ENCODE data around the gene TMEM86B. TPM values are rescaled to one million over a fixed set of nuclear protein-coding genes. Genes with fewer than 3 reads are reported as not detected.
A peak's percentile ranks its signal among the peaks of the same experiment; 100 is the strongest.

Gene TMEM86B
- total and polyA plus RNA-seq, 12 donors = 0.20 to 47.8 (median 4.3) TPM

DNA sequence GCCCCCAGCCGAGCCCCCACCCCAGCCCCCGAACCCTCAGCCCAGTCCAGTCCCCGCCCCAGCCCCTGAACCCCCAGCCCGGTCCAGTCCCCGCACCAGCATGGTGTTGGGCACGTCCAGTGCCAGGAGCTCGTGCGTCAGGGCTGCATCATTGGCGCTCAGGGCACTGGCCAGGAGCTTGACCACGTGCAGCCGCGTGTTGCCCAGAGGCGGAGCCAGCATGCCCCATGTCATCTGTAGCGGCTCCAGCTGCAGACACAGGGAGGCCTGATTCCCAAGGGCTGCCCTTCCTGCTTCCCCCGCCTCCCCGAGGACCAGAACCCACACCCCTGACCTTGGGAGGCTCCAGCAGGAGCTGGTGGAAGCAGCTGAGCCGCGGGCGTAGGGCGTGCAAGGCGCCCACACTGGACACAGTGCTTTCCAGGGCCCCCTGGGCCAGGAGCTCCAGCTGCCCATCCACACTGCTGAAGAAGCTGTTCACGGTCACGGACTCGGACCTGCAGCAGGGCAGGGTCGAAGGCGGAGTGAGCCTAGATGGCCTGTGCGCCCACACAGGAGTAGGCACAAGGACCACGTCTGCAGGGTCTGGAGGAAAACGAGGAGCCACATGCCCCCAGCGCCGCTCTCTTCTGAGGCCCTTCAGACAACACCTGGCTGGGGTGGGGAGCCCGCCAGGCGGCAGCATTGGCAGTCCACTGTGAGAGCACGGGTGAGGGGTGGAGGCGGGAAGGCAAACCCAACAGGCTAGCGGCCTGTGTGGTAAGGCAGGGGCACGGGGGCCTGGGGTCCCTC lies 12.8 kb upstream of the TMEM86B start:
- peak; percentile 89 to 98 (median 95) for DNase-seq
- intact Hi-C loops (cut with DNase I) = no loop called here
- Histone ChIP-seq H3K4me3 (no peak overlapping the region), H3K9me3 (replicated peaks in 1 of 3) (no peaks in the 10 kb centered on the region), H3K27me3 (no peaks in the 10 kb centered on the region), H3K27ac (peak overlapping the region in 4 of 5 donors; percentile 1 to 81 (median 39)), H3K4me1 (replicated peaks in 1 of 2) (no peaks in the 10 kb centered on the region), H3K36me3 (replicated peaks in 1 of 2) (peaks cover 0 to 96% of the 10 kb centered on the region in 2 donors)
- WGBS, 4 donors = 53 to 67% (median 59%) methylated on average over 3 to 37 of the region's 37 CpGs
- TF ChIP-seq POLR2A (IDR thresholded peaks at IDR 0.05) = peak in 1 of 2 donors; percentile 67
- TF ChIP-seq, protein P1, sequence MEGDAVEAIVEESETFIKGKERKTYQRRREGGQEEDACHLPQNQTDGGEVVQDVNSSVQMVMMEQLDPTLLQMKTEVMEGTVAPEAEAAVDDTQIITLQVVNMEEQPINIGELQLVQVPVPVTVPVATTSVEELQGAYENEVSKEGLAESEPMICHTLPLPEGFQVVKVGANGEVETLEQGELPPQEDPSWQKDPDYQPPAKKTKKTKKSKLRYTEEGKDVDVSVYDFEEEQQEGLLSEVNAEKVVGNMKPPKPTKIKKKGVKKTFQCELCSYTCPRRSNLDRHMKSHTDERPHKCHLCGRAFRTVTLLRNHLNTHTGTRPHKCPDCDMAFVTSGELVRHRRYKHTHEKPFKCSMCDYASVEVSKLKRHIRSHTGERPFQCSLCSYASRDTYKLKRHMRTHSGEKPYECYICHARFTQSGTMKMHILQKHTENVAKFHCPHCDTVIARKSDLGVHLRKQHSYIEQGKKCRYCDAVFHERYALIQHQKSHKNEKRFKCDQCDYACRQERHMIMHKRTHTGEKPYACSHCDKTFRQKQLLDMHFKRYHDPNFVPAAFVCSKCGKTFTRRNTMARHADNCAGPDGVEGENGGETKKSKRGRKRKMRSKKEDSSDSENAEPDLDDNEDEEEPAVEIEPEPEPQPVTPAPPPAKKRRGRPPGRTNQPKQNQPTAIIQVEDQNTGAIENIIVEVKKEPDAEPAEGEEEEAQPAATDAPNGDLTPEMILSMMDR (IDR thresholded peaks at IDR 0.05) = no peak

- intact Hi-C loops (cut with DNase I) = no loop called here
- no peaks in the 10 kb centered on the region for H3K9me3 ChIP-seq (replicated peaks in 1 of 3)
- no peaks in the 10 kb centered on the region for H3K27me3 ChIP-seq
- no peaks in the 10 kb centered on the region for H3K4me1 ChIP-seq (replicated peaks in 1 of 2)
- DNase-seq = no peak
- peak overlapping the region in 3 of 5 donors; percentile 28 to 69 (median 64) for H3K27ac ChIP-seq
- H3K36me3 ChIP-seq (replicated peaks in 1 of 2) = peaks cover 0 to 96% of the 10 kb centered on the region in 2 donors
- no peak for TF ChIP-seq POLR2A (IDR thresholded peaks at IDR 0.05)
- TF ChIP-seq, protein P1 (IDR thresholded peaks at IDR 0.05) = no peak
- H3K4me3 ChIP-seq = no peak overlapping the region
- 89 to 93% (median 92%) methylated on average over 4 to 6 of the region's 6 CpGs for WGBS, 4 donors
Measured at GRCh38 chr19:55240713-55241020, 12.1 kb upstream of the TMEM86B start.

DNA sequence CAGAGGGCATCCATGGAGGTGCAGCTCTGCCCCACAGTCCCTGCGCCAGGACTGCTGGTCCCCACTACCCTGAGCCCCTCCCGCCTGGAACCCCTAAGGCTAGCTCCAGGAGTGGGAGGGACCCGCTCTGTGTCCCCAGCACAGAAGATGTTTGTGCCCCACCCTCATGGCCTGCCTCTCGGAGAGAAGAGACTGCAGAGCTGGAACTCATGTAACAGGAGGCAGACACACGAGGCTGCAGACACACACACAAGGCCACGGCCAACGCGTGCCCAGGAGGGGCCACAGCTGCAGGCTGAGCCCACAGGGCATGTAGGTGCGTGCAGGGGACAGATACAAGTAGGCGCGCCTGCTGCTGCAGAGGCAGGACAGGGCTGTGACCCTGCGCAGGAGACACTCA lies 10.4 kb upstream of the TMEM86B start:
- intact Hi-C loops (cut with DNase I) = no loop called here
- DNase-seq = no peak
- Histone ChIP-seq H3K9me3 (replicated peaks in 1 of 3) (no peaks in the 10 kb centered on the region), H3K4me1 (replicated peaks in 1 of 2) (no peaks in the 10 kb centered on the region), H3K27ac (no peak overlapping the region), H3K27me3 (no peaks in the 10 kb centered on the region), H3K36me3 (replicated peaks in 1 of 2) (peaks cover 0 to 92% of the 10 kb centered on the region in 2 donors), H3K4me3 (no peak overlapping the region)
- TF ChIP-seq, protein P1 (IDR thresholded peaks at IDR 0.05) = no peak
- no peak for TF ChIP-seq POLR2A (IDR thresholded peaks at IDR 0.05)
- 84 to 97% (median 91%) methylated on average over 4 to 12 of the region's 12 CpGs for WGBS, 4 donors

DNA sequence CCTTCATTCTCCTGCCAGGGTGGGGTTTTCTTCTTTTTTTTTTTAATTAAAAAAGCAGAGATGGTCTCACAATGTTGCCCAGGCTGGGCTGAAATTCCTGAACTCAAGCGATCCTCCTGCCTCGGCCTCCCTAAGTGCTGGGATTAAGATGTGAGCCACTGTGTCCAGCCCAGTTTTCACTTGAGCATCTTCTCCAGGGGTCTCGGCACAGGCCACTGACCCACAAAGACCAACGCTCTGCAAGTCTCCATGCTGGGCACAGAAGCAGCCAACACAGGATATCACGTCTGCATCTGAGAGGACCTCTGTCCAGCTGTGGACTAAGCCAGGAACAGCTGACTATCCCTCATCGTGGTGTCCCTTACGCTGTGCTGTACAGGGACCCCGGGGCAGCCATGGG lies 9.5 kb upstream of the TMEM86B start:
- no peak for TF ChIP-seq POLR2A (IDR thresholded peaks at IDR 0.05)

GRCh38 chr19:55232986-55233385 lies 4.4 kb upstream of the TMEM86B start:
- intact Hi-C loops (cut with DNase I) = no loop called here
- WGBS, 4 donors = 87 to 89% (median 88%) methylated on average over 5 of the region's 5 CpGs
- Histone ChIP-seq H3K9me3 (replicated peaks in 1 of 3) (no peaks in the 10 kb centered on the region), H3K4me3 (no peak overlapping the region), H3K27ac (no peak overlapping the region), H3K36me3 (replicated peaks in 1 of 2) (peaks cover 0 to 90% of the 10 kb centered on the region in 2 donors), H3K4me1 (replicated peaks in 1 of 2) (peaks cover 8 to 11% of the 10 kb centered on the region in 2 donors), H3K27me3 (no peaks in the 10 kb centered on the region)
- TF ChIP-seq, protein P1 (IDR thresholded peaks at IDR 0.05) = no peak
- TF ChIP-seq POLR2A (IDR thresholded peaks at IDR 0.05) = no peak
- no peak for DNase-seq

More for the DNA sequence above, 9.5 kb upstream of the TMEM86B start:
- Histone ChIP-seq H3K4me1 (replicated peaks in 1 of 2) (no peaks in the 10 kb centered on the region), H3K4me3 (no peak overlapping the region), H3K9me3 (replicated peaks in 1 of 3) (no peaks in the 10 kb centered on the region), H3K27ac (no peak overlapping the region), H3K36me3 (replicated peaks in 1 of 2) (peaks cover 0 to 90% of the 10 kb centered on the region in 2 donors), H3K27me3 (no peaks in the 10 kb centered on the region)
- 92 to 95% (median 94%) methylated on average over 8 of the region's 8 CpGs for WGBS, 4 donors
- intact Hi-C loops (cut with DNase I) = no loop called here
- DNase-seq = no peak

Measured in adrenal gland (tissue), 12 donors.